ENCODE results near the gene HNRNPUL1.

Gene HNRNPUL1

GRCh38 chr19:41234512-41235168 lies 29.5 kb upstream of the HNRNPUL1 start:
- DNase-seq, result no peak

DNA sequence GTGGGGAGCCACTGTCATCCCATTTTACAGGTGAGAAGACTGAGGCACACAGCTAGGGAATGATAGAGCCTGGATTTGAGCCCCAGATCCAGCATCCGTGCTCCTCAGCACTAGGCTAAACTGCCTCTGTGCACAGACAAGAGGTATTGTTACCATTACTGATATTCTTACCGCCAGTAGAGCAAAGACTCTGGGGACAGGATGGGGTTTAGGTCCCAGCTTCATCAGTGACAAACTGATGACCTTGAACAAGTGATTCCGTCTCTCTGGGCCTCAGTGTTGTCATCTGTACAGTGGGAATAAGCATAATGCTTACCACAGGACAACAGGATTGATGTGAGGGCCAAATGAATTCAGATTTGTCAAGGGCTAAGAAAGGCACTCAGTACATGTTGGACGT lies 28.7 kb upstream of the HNRNPUL1 start:
- no peak for DNase-seq

DNA sequence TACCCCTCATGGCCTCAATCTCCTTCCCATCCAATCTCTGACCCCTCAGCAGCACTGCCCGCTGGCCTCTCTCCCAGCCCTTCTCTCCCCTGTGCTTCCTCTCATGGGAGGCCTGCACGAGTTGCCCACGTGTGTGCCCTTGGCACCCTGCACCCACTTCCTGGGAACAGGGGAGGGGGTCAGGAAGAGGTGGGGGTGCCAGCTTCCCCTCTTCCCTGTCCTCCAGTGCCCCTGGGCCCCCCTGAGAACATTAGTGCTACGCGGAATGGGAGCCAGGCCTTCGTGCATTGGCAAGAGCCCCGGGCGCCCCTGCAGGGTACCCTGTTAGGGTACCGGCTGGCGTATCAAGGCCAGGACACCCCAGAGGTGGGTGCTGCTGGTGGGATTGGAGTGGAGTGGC lies 25.9 kb upstream of the HNRNPUL1 start:
- DNase-seq, result no peak

DNA sequence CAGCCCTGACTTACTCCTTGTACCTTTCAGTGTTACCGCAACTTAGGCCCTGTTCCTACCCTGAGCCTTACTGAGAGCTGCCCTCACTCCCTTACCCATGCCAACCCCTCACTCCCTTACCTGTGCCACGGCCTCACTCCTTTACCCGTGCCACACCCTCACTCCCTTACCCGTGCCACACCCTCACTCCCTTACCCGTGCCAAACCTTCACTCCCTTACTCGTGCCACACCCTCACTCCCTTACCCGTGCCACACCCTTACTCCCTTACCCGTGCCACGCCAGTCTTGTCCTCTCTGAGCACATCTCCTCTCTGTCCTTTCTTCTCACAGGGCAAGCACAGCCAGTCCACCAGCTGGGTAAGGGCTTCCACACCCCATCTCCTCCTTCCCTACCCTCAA lies 24.8 kb upstream of the HNRNPUL1 start:
- no peak for DNase-seq

DNA sequence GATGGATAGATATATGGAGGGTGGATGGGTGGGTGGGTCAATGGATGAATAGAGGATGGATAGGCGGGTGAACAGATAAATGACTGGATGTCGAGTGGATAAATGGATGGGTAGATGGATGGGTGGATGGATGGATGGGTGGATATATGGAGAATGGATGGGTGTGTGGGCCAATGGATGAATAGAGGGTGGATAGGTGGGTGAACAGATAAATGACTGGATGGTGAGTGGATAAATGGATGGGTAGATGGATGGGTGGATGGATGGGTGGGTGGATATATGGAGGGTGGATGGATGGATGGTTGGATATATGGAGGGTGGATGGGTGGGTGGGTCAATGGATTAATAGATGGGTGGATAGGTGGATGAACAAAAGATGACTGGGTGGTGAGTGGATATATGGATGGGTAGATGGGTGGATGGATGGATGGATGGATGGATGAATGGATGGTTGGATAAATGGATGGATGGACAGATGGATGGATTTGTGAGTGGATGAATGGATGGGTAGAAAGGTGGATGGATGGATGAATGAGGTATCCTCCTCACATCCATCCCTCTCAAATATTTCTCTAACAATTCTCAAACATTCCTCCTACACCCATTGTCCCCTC lies 24.1 kb upstream of the HNRNPUL1 start:
- DNase-seq, result no peak

DNA sequence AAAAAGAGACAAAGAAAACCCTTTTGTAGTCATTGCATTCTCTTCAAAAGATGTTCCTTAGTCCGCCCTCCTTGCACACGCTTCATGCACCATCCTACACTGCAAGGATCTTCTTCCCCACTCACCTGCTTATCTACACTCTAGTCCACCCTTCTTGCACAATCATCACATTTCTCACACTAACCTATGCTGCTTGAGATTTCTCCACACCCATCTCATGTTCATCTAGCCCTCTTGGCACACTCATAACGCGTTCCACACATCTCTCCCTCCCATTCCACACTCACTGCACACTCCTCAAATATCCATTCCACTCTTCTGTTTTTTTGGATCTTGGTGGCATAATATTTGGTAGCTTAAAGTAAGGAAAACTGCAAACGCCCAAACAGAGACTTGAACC lies 22.3 kb upstream of the HNRNPUL1 start:
- no peak for DNase-seq

DNA sequence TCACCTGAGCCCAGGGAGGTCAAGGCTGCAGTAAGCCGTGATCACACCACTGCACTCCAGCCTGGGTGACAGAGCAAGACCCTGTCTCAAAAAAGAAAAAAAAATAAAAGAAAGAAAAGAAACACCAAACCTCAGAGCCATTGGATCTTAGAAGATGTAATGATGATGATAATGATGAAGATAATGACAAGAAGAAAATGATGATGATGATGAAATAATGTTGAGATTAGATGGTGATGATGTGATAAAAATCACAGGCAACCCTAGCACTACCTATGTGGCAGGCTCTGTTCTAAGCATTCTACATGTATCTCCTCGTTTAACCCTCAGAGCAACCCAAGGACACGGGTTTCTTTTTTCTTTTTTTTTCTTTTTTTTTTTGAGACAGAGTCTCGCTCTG lies 20.1 kb upstream of the HNRNPUL1 start:
- DNase-seq, result no peak

GRCh38 chr19:41245843-41246242 lies 18.3 kb upstream of the HNRNPUL1 start:
- DNase-seq, result no peak

DNA sequence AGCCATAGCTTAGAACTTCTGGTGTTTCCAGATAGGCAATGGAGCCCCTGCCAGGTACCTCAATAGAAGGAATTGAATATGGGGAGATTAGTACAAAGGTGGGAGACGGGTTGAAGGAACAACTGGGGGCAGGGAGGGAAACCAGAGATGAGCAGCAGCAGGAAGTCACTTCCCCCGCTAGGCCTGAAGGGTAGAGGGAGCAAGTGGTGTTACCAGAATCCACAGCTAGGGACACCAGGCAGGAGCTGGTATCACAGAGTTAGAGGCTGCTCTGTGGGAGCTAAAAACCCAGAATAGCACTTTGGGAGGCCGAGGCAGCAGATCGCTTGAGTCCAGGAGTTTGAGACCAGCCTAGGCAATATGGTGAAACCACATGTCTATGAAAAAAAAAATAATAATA lies 15.3 kb upstream of the HNRNPUL1 start:
- no peak for DNase-seq

DNA sequence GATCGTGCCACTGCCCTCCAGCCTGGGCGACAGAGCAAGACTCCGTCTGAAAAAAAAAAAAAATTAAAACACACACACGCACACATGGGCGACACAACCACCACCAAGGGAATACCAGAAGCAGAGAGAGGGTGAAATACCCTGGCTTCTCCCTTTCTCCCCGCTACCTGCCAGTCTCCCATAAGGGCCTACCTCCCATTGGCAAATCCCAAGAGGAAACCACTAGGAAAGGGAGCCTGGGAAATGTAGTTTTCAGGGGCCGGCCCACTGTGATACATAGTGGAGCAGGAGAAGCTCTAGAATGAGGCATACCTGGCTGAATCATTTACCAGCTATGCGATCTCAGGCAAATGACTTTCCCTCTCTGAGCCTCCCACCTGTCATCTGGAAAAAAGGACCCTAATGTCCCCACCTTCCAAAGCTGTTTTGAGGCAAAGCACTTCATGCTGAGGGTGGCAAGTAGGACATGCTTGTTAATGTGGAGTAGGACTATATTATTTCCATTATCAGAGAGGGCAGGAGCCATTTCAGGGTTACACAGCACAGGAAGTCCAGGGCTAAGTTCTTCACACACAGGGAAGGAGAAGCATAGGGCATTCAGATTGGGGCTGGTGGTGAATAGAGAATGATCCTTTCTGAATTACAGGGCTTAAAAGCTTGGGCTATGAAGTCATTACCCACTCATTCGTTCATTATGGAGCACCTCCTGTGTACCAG lies 14.3 kb upstream of the HNRNPUL1 start:
- DNase-seq, result no peak

DNA sequence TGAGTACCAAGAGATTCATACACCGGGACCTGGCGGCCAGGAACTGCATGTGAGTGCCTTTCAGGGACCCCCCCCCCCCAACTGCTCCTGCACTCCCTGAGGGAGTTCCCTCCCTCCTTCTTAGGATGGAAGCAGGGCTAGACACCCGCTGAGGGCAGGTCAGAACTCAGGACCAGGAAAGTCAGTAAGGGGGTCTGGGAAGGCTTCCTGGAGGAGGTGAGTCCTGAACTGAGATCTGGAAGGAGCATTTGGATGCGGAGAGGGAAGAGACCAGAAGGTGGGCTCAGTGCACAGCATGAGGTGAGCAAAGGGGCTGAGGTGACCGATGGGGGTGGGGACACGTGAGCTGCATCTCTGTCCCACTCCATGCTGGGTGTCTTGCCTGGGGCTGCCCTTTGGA lies 10.5 kb upstream of the HNRNPUL1 start:
- no peak for DNase-seq

DNA sequence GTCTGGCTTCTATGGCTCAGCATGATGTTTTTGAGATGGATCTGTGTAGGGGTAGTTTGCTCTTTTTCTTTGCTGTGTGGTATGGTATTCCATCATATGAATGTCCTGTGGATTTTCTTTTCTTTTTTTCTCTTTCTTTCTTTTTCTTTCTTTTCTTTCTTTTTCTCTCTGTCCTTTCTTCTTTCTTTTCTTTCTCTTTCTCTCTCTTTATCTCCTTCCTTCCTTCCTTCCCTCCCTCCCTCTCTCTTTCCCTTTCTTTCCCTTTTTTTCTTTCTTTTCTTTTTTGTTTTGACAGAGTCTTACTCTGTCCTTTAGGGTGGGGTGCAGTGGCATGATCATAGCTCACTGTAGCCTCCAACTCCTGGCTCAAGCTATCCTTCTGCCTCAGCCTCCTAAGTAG lies 9.0 kb upstream of the HNRNPUL1 start:
- DNase-seq, result no peak

DNA sequence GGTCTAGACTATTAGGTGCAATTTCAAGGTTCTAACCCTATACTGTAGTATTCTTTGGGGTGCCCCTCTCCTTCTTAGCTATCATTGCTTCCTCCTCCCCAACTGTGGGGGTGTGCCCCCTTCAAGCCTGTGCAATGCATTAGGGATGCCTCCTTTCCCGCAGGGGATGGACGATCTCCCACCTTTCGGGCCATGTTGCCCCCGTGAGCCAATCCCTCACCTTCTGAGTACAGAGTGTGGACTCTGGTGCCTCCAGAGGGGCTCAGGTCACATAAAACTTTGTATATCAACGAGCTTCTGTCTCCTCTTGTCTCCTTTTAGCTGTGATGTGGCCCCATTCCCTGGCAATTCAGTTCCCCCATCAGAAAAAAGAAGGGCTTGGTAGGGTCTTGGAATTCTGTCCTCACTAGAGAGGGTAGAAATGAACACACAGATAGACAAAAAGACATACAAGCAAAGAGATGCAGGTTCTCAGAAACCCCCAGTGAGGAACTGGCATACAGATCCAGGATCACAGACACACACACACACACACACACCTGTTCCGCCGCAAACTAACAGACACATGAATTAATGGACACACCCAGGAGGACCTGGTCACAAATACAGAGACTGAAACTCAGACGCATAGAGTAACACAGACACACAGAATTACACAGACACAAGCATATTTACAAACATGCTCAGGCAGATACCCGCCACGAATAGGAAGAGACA lies 2.5 kb upstream of the HNRNPUL1 start:
- DNase-seq, result no peak

DNA sequence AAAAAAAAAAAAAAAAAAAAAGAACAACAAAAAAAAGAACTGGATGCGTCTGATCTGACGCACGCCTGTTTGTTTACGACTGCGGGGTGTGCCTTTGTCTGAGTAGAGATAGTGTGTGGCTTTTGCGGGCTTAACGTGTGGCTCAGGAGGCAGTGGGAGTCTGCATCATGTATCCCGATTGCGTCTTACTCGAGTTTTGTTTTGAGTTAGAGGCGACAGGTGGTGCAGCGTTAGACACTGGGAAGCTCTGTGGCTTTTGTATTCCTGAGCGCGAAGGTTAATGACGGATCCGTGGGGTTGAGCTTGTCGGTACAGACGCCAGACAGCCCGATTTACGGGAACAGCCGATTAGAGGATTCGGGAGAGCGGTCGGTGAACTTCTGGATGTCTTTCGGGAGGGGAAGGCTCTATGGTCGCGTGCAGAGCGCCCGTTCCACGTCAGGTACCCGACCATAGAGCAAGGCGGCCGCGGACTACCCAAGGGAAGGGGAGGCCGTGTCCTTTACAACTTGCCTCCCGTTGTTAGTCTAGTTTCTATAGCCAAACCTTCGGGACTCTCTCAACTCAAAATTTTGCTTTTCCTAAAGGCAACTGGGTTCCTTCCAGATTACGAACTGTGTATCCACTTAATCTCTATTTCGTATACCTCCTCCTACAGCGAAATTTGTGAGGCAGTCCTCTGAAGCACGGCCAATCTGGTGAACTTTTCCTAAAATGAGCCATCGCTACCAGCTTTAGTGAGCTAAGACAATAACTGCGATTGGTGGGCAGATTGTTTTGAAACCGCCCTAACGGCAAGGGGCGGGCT lies 926 bp upstream of the HNRNPUL1 start:
- no peak for DNase-seq

DNA sequence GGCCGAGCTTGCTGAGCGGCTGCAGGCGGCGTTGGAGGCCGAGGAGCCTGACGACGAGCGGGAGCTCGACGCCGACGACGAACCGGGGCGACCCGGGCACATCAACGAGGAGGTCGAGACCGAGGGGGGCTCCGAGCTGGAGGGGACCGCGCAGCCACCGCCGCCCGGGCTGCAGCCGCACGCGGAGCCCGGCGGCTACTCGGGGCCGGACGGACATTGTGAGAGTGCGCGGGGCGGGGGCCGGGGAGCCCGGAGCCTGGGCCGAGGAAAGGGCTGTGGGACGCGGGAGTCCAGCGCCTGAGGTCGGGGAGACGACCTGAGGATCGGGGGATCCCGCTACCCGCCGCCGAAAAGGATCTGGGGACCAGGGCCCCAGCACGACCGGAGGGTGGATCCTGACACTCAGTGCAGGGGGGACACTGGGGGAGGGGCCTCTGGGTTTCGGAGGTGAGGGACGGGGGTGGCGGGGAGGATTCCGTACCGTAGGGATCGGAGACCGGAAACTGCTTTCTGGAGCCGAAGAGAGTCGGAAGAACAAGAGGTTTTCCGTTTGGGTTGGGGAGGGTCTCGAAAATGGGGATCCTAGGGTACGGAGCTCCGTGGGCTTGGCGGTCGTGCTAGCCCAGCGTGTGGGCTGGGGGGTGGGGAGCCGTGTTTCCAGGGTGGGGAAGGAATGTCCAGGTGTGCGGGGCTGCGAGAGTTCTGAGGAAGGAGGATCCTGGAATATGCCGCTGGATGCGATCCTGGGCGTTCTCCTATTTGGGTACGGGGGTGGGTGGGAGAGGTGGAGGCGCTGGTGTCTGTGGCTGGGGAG lies 616 bp downstream of the HNRNPUL1 start:
- peak; percentile 32 for DNase-seq

DNA sequence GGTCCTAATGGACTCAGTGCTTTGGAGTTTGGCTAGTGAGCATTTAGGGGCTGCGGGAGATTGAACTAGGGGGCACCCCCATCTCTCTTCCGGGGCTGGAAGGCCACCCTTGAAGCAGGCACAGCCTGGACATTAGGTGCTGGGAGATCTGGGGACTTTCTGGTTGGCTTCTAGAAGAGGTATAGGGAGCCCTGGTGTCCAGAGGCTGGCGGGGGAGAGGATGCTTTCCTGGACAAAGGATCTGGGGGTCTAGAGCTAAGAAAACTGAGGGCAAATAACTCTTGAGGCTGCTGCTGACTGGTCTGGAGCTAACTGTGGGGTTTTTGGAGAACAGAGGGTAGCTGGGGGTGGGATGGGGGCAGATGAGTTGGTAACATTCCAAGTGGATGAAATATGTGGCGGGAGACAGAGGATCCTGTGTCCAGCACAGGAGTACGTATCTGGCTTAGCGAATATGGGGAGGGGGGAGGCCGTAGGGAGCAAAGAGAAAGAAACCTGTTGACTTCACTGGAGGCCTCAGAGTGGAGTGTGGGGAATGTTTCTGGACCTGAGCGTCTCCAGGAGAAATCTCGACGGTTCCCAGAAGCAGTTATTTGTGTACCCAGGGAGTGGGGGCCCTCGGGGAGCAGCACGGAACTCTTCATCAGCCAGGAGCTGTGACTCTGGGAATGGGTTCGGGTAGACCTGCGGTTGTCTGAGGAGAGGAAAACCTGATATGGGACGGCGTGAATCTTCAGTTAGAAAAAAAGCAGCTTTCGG lies 1.4 kb downstream of the HNRNPUL1 start:
- peak; percentile 6 for DNase-seq

- no peak for DNase-seq
Observed at GRCh38 chr19:41269055-41269454, 4.9 kb downstream of the HNRNPUL1 start.

DNA sequence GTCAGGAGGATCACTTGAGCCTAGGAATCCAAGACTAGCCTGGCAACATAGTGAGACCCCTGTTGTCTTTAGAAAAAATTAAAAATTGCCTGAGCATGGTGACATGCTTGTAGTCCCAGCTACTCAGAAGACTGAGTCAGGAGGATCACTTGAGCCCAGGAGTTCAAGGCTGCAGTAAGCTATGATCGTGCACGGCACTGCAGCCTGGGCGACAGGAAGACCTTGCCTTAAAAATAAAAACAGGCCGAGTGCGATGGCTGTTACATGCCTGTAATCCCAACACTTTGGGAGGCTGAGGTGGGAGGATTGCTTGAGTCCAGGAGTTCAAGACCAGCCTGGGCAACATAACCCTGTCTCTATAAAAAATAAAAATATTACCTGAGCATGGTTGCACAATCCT lies 5.4 kb downstream of the HNRNPUL1 start:
- DNase-seq, result no peak

DNA sequence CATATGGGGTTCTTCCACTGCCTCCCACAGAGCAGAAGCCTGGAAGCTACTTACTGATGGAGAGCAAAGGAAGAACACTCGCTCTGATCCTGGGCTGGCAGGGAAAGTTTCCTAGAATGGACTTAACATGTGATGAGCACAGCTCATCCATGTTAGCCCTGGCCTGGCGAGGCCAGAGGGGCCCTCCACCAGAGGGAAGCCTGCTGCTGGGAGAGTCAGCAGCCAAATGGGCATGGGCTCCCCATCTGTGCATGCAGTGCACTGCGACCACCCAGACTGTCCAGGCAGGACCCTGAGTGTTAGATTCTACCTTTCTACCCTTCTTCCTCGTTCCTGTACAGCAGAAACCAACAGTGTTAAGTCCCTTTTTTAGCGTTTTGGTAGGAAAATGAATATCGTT lies 8.9 kb downstream of the HNRNPUL1 start:
- no peak for DNase-seq

DNA sequence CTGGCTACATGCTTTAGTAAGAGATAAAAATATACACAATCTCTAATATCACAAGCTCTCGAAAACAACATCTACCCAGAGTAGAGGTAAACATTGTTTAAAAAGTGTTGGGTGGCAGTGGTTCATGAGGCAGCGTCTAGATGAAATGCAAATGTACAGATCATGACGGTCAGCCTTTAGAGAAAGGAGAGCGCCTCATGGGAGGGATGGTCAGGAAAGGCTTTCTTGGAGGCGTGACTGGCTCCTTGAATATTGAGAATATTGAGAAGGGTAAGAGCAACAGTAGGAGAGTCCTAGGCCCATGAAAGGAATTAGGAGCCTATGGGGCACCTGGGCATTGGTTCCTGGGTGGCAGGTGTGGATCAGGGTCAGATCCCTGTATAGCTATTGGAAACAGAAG lies 10.6 kb downstream of the HNRNPUL1 start:
- no peak for DNase-seq

DNA sequence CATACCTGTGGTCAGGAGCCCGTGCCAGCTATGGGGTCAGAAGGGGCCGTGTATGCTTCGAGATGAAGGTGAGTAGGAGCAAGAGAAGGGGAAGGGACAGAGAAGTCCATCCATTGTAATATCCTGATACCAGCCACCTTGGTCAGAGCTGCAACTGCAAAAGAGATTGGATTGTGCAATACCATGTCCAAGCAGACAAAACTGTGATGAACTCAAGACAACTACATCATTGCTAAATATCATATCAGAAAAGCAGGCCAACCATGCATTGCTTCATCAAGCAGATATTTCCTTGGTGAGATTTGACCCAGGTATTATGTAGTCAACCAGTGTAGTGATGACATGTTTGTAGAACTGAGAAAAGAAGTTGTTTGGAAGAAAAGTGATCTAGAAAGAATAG lies 12.1 kb downstream of the HNRNPUL1 start:
- DNase-seq, result no peak
